ENCODE results near the gene PLEKHG4. TPM values are rescaled to one million over a fixed set of nuclear protein-coding genes. Genes with fewer than 3 reads are reported as not detected.

PLEKHG4 gene
- total RNA-seq, 1 donor from 2014 or later = 43.4 TPM

- Mint-ChIP-seq H3K4me3 (peak within 1 kb of the TSS; percentile 82), H3K36me3 (ENCODE audit: low read depth) (no peaks in the 10 kb centered on the region), H3K9me3 (no peaks in the 10 kb centered on the region), H3K4me1 (peaks cover 8% of the 10 kb centered on the region), H3K27me3 (peaks cover 43% of the 10 kb centered on the region), H3K27ac (peak within 1 kb of the TSS; percentile 73)
- intact Hi-C loops (cut with micrococcal nuclease) = loop anchor here (1.0 kb wide), 1 partner anchor 14 kb away; no protein-coding TSS in a partner anchor
- DNase-seq = peak; percentile 85
Observed at GRCh38 chr16:67326472-67327309, 47.4 kb downstream of the PLEKHG4 start, which contains the start of the genes KCTD19 and LRRC36. Gene KCTD19, minus strand, starts transcription at chr16:67326741. Its CDS starts 34 bp downstream, at chr16:67326707. Gene LRRC36, plus strand, starts transcription at chr16:67326815. Its CDS starts 48 bp downstream, at chr16:67326863.

GRCh38 chr16:67327743-67328142 lies 48.4 kb downstream of the PLEKHG4 start:
- Mint-ChIP-seq H3K27ac (no peak overlapping the region), H3K27me3 (peaks cover 41% of the 10 kb centered on the region), H3K4me3 (no peak overlapping the region), H3K36me3 (ENCODE audit: low read depth) (no peaks in the 10 kb centered on the region), H3K9me3 (no peaks in the 10 kb centered on the region), H3K4me1 (peaks cover 8% of the 10 kb centered on the region)
- no peak for DNase-seq
- intact Hi-C loops (cut with micrococcal nuclease) = no loop called here

- H3K27me3 Mint-ChIP-seq = peaks cover 24% of the 10 kb centered on the region
- intact Hi-C loops (cut with micrococcal nuclease) = no loop called here
- H3K9me3 Mint-ChIP-seq = no peaks in the 10 kb centered on the region
- DNase-seq = no peak
- H3K27ac Mint-ChIP-seq = no peak overlapping the region
- H3K4me3 Mint-ChIP-seq = no peak overlapping the region
- peaks cover 8% of the 10 kb centered on the region for H3K4me1 Mint-ChIP-seq
- H3K36me3 Mint-ChIP-seq (ENCODE audit: low read depth) = no peaks in the 10 kb centered on the region
Observed at GRCh38 chr16:67329901-67330300, 50.6 kb downstream of the PLEKHG4 start.

DNA sequence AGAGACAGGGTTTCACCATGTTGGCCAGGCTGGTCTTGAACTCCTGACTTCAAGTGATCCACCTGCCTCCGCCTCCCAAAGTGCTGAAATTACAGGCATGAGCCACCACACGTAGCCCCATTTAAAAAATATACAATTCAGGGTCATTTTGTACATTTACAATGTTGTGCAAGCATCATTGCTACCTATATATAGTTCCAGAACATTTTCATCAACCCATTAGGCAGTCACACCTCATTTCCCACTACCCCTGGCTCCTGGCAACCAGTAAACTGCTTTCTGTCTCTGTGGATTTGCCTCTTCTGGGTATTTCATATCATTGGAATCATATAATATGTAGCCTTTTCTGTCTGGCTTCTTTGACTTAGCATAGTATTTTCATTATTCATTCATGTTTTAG lies 54.0 kb downstream of the PLEKHG4 start:
- H3K36me3 Mint-ChIP-seq (ENCODE audit: low read depth) = no peaks in the 10 kb centered on the region
- no peaks in the 10 kb centered on the region for H3K4me1 Mint-ChIP-seq
- no peak overlapping the region for H3K27ac Mint-ChIP-seq
- H3K27me3 Mint-ChIP-seq = peaks cover 5% of the 10 kb centered on the region
- no peaks in the 10 kb centered on the region for H3K9me3 Mint-ChIP-seq
- DNase-seq = no peak
- H3K4me3 Mint-ChIP-seq = no peak overlapping the region
- intact Hi-C loops (cut with micrococcal nuclease) = no loop called here

GRCh38 chr16:67336116-67336515 lies 56.8 kb downstream of the PLEKHG4 start:
- intact Hi-C loops (cut with micrococcal nuclease) = no loop called here
- no peaks in the 10 kb centered on the region for H3K36me3 Mint-ChIP-seq (ENCODE audit: low read depth)
- no peak overlapping the region for H3K27ac Mint-ChIP-seq
- H3K27me3 Mint-ChIP-seq = peaks cover 4% of the 10 kb centered on the region
- H3K4me1 Mint-ChIP-seq = no peaks in the 10 kb centered on the region
- no peak overlapping the region for H3K4me3 Mint-ChIP-seq
- no peaks in the 10 kb centered on the region for H3K9me3 Mint-ChIP-seq
- no peak for DNase-seq

DNA sequence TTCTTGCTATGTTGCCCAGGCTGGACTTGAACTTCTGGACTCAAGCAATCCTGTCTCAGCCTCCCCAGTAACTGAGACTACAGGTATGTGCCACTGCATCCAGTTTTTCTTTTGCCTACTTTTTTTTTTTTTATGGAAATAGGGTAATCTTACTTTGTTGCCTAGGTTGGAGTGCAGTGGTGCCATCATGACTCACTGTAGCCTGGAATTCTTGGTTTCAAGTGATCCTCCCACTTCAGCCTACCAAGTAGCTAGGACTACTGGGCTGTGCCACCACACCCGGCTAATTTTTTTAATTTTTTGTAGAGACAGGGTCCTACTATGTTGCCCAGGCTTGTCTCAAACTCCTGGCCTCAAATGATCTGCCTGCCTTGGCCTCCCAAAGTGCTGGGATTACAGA lies 57.3 kb downstream of the PLEKHG4 start:
- no peaks in the 10 kb centered on the region for H3K9me3 Mint-ChIP-seq
- H3K4me1 Mint-ChIP-seq = no peaks in the 10 kb centered on the region
- H3K4me3 Mint-ChIP-seq = no peak overlapping the region
- no peak for DNase-seq
- H3K27ac Mint-ChIP-seq = no peak overlapping the region
- H3K36me3 Mint-ChIP-seq (ENCODE audit: low read depth) = no peaks in the 10 kb centered on the region
- intact Hi-C loops (cut with micrococcal nuclease) = no loop called here
- peaks cover 7% of the 10 kb centered on the region for H3K27me3 Mint-ChIP-seq

Other genes with a start within 250 kb of the PLEKHG4 start
- 19.4 and 19.8 TPM in 2 replicates for gene PHAF1, start 169.6 kb upstream of the PLEKHG4 start, total RNA-seq
- gene B3GNT9, start 128.5 kb upstream of the PLEKHG4 start, total RNA-seq = 5.5 and 5.6 TPM in 2 replicates
- 28.9 and 30.1 TPM in 2 replicates for gene TRADD, start 119.6 kb upstream of the PLEKHG4 start, total RNA-seq
- gene FBXL8, start 119.6 kb upstream of the PLEKHG4 start, total RNA-seq = 25.1 and 30.0 TPM in 2 replicates
- gene HSF4, start 114.8 kb upstream of the PLEKHG4 start, total RNA-seq = 48.5 and 54.0 TPM in 2 replicates
- 31.0 and 36.7 TPM in 2 replicates for gene NOL3, start 109.0 kb upstream of the PLEKHG4 start, total RNA-seq
- gene MATCAP1, start 95.6 kb upstream of the PLEKHG4 start, total RNA-seq = 51.3 and 55.1 TPM in 2 replicates
- 0.12 TPM in 1 of 2 replicates, not detected in the other for gene EXOC3L1, start 89.4 kb upstream of the PLEKHG4 start, total RNA-seq
- gene E2F4, start 87.4 kb upstream of the PLEKHG4 start, total RNA-seq = 165 and 166 TPM in 2 replicates
- 8.2 and 8.7 TPM in 2 replicates for gene ELMO3, start 80.4 kb upstream of the PLEKHG4 start, total RNA-seq
- gene TMEM208, start 52.4 kb upstream of the PLEKHG4 start, total RNA-seq = 65.0 and 65.6 TPM in 2 replicates
- gene FHOD1, start 32.1 kb upstream of the PLEKHG4 start, total RNA-seq = 128 TPM in 2 replicates
- 5.3 TPM in 2 replicates for gene SLC9A5, start 30.6 kb upstream of the PLEKHG4 start, total RNA-seq
- gene KCTD19, start 47.2 kb downstream of the PLEKHG4 start, total RNA-seq = 1.0 and 1.3 TPM in 2 replicates
- 0.23 TPM in 1 of 2 replicates, not detected in the other for gene LRRC36, start 47.3 kb downstream of the PLEKHG4 start, total RNA-seq
- gene TPPP3, start 114.0 kb downstream of the PLEKHG4 start, total RNA-seq = not detected in 2 replicates
- gene ZDHHC1, start 136.9 kb downstream of the PLEKHG4 start, total RNA-seq = 0.54 and 0.85 TPM in 2 replicates
- 3.5 and 5.2 TPM in 2 replicates for gene HSD11B2, start 151.6 kb downstream of the PLEKHG4 start, total RNA-seq
- gene ATP6V0D1, start 201.6 kb downstream of the PLEKHG4 start, total RNA-seq = 30.9 and 31.8 TPM in 2 replicates
- gene AGRP, start 204.0 kb downstream of the PLEKHG4 start, total RNA-seq = not detected in 2 replicates
- 23.3 and 27.7 TPM in 2 replicates for gene RIPOR1, start 249.3 kb downstream of the PLEKHG4 start, total RNA-seq